Muscle of arm (tissue), 12 donors: Measurements from ENCODE around the gene HLA-G. TPM values are rescaled to one million over a fixed set of nuclear protein-coding genes. Genes with fewer than 3 reads are reported as not detected.

ENCODE experiments used
- DNase-seq: peaks from one replicate; pipeline ENCODE4 v3.0.0-alpha.2; 2013
- polyA plus RNA-seq, 12 donors: library from polyadenylated mRNA; unstranded; fragments of 120-200 nt; gene quantifications; one replicate each; pipeline ENCODE4 v1.2.1, GENCODE V29; 2013; ENCODE audit not compliant: insufficient read length in 12 of 12

HLA-G gene
- polyA plus RNA-seq, 12 donors, result 0.63 to 10.2 (median 5.4) TPM; not detected in 2

DNA sequence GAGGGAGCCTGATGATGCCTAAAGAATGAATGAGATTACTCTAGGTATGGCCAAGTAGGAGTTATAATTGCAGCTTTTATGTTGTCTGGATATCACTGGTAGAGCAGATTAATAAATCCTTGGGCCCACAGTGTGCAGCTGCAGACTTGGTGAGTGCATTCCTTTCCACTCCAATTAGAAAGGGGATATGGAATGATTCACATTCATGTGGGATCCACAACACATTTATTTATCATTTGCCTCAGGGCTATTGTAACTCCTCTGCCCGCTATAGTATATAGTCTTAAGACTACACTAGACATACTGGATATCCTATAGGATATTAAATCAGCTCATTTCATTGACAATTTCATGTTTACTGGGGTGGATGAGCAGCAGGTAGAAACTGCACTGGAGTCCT is 11.6 kb upstream of the HLA-G start:
- no peak for DNase-seq

DNA sequence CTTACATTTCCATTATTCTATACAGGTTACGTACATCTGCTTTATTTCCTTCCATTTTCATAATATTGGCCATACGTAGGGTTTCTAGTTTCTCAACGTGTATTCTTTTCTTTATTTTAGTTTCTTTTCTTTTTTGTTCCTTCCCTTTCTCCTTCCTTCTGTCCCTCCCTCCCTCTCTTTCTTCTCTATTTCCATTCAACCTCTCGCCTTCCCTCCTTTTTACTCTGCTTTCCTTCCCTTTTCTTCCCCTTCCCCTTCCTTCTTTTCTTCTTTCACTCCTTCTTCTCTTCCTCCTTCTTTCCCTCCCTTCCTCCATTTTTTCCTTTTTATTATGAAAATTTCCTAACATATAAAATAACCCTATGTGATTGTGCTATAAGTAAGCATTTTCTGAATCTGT is 8.7 kb upstream of the HLA-G start:
- no peak for DNase-seq

DNA sequence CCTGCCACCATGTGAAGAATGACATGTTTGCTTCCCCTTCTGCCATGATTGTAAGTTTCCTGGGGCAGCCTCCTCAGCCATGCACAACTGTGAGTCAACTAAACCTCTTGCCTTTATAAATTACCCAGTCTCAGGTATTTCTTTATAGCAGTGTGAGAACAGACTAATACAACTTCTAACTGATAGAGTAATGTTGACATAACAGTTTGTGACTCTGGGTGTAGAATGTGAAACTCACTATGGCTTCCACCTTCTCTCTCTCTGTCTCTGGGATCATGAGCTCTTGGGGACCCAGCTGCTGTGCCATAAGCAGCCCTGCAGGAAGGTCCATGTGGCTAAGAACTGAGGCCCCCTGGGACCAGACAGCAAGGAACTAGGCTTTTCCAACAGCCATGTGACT is 3.5 kb upstream of the HLA-G start:
- DNase-seq, result no peak

DNA sequence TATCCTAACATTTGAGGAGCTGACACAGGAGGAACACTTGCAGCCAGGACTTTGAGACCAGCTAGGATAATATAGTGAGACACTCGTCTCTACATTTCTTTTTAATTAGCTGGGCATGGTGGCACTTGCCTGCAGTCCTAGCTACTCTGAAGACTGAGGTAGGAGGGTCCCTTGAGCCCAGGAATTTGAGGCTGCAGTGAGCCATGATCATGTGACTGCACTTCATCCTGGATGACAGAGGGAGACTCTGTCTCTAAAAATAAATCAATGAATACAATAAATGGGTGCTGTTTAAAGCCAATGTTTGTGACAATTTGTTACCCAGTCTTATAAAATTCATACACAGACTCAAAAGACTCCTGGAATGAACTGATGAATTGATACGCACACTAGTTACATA is 1.8 kb upstream of the HLA-G start:
- DNase-seq, result no peak

DNA sequence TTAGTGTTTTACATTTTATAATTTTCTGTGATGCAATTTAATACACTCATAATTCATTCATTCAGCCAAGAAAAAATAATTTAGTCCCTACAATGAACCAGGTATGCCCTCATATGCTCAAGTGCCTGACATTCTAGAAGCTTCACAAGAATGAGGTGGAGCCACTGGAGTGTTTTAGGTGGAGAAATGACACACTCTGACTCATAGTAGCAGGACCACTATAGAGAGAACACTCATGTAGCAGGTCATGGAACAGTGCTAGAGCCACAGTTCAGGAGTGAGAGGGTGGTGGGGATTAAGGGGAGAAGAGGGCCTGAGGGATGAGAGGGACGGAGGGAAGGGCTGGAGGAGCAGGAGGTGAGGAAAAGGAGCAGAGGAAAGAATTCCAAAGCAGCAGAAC is 1.4 kb upstream of the HLA-G start:
- no peak for DNase-seq

DNA sequence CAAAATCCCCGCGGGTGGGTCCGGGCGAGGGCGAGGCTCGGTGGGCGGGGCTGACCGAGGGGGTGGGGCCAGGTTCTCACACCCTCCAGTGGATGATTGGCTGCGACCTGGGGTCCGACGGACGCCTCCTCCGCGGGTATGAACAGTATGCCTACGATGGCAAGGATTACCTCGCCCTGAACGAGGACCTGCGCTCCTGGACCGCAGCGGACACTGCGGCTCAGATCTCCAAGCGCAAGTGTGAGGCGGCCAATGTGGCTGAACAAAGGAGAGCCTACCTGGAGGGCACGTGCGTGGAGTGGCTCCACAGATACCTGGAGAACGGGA is 809 bp downstream of the HLA-G start:
- DNase-seq, result no peak

DNA sequence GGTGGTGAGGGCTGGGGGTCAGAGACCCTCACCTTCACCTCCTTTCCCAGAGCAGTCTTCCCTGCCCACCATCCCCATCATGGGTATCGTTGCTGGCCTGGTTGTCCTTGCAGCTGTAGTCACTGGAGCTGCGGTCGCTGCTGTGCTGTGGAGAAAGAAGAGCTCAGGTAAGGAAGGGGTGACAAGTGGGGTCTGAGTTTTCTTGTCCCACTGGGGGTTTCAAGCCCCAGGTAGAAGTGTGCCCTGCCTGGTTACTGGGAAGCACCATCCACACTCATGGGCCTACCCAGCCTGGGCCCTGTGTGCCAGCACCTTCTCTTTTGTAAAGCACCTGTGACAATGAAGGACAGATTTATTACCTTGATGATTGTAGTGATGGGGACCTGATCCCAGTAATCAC is 2.1 kb downstream of the HLA-G start:
- no peak for DNase-seq

DNA sequence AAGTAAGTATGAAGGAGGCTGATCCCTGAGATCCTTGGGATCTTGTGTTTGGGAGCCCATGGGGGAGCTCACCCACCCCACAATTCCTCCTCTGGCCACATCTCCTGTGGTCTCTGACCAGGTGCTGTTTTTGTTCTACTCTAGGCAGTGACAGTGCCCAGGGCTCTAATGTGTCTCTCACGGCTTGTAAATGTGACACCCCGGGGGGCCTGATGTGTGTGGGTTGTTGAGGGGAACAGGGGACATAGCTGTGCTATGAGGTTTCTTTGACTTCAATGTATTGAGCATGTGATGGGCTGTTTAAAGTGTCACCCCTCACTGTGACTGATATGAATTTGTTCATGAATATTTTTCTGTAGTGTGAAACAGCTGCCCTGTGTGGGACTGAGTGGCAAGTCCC is 2.8 kb downstream of the HLA-G start:
- no peak for DNase-seq

DNA sequence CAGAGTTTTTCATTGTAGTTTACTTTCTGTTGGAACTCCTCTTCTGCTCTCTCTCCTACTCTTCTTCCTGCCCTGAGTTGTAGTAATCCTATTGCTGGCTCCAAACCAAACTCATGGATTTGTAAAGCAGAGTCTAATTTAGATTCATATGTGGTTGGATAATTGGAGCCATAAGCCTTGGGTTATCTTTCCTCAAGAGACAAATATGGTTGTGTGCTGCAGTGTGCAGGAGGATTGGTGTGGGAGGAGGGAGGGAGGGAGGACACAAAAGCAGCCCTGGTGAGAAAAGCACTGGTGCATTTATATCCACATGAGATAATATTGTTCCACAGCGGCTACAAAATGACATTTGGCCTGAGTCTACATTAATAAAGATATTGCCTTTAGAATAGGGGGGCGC is 4.2 kb downstream of the HLA-G start:
- no peak for DNase-seq

DNA sequence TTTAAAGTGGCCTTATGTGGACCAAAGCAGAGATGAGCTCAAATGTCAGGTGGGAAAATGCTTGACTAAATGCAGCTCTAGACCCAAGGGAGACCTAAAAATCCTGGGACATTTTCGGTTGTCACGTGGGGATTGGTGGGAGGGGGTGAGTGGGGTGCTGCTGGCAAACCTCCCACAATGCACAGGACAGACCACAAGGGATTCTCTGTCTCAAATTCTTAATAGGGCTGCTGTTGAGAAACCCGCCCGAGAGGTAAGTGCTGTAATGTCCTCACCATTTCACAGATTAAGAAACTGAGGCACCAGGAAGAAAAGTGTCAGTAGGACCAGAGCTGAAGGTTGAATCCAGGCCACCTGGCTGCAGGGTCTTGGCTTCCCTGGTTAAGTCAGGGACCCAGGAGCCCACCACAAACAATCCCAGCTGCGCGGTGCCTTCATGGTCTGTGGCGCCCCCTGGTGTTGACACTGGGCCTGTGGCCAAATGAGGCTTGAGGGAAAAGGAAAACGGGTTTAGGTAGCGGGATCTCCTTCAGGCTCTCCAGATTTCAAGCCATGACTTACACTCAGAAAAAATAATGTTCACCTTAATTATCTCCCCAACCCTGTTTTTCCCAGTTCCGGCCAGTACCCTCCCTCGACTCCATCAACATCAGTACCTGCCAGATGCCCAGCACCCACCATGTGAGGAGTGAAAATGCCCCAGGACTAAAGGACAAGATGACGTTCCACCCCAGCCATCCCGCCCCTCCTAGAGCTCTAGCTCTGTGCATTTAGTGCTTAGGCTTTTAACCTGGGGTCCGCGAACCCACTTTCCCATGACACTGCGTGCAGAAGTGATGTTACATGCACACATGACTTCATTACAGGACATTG is 7.2 kb downstream of the HLA-G start:
- no peak for DNase-seq

DNA sequence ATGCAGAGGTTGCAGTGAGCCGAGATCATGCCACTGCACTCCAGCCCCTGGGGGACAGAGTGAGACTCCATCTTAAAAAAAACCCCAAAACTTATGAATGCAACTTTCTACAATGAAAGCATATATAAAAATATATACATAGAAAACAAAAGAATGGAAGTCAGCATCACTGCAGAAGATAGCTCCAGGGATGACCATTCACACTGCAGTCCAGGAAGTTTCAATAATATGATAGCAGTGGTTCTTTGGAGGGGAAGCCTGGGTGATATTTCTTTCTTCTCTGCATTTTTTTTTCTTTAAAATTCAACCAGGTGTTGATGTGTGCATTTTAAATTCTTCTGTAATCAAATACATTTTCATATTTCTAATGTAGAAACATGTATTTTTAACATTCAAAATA is 12.3 kb downstream of the HLA-G start:
- DNase-seq, result no peak

DNA sequence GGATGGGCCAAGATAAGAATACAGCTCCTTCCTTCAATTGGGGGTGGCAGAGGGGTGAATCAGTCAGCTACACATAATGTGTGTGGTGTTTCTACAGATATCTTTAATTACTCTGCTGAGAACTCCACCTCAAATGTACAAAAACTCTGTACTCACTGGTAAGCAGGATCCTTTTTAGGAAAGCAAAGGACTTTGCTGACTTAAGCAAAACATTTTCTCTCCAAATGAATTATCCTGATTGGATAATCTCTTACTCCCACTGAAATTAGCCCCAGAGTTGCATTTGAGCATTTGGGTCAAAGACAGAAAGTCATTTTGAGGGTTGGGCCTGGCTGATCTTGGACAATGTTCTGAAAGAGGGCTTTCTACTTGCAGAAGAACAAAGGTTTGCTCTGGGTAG is 13.4 kb downstream of the HLA-G start:
- no peak for DNase-seq

DNA sequence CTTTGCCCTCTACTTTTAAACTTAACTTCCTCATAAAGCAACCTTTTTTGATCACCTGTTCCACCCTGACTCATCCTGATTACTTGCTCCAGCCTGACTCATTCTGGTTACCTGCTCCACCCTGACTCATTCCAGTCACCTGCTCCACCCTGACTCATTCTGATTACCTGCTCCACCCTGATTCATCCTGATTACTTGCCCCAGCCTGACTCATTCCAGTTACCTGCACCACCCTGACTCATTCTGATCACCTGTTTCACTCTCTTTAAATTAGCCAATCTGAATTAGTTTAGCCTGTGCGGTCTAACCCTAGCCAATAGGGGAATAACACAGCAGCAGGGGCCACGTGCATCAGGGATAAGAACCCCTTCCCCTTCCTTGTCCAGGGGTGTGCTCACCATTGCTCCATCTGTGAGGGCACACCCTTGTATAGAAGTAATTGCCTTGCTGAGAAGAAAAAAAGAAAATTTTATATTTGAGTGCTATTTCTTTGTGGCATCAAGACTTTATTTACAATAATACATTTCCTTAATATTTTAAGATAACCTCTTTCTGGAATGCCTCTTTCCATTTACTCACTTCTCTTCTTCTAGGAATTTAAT is 17.9 kb downstream of the HLA-G start:
- no peak for DNase-seq

DNA sequence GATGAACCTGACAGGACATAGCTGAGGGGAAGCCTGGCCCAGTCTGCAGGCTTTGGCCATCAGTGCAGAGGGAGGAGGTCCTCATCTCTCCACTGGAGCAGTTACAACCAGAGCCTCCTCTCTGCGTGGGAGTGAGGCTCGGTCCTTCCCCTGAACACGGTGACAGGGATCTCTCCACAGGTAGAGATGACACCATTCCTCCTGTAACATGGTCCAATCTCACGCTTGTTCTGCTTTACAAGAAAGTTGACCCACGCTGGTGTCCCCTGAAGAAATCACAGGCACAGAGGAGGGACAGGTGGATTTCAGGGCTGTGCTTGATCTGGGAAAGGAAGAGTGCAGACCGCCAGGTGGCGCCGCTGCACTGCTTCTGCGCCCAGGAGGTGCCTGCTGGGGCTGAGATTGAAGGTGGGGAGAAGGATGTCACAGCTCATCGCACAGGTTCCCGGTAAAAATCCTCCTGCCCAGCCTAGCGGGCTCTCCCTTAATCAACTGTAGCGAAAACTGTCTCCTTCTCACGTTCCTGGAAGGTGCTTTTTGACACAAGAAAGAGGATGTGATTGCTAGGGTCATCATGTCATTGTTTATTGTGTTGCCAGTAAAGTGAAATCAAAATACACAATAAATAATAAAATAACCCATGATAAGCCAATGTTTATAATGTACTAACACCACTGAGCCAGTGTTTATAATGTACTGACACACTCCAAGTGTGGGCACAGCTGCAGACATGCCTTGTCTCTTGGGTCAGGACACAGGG is 20.4 kb downstream of the HLA-G start:
- DNase-seq, result peak; percentile 69

DNA sequence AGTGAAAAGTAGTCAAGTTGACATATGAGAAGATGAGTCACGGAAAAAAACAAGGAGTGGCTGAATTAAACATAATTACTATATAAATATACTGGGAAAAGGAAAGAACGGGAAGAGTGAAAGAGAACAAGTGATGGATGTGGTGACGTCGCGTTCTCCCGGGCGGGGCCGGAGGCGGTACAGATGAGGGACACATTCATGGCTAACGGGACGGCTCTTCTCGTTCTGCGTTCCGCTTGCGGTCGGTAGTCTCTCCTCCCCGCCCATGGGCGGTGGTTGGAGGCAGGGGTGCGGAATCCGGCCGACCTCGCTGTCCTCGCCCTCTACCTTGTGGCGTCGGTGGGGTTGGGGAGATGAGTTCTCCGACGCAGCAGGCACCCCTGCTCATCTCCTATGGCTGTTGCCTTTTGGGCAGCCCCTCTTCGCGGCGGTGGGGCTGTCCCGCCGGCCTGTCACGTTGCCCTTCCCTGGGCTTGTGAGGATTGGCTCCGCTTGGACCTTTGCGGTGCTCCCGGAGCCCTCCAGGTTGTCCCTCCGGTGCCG is 22.5 kb downstream of the HLA-G start:
- no peak for DNase-seq

DNA sequence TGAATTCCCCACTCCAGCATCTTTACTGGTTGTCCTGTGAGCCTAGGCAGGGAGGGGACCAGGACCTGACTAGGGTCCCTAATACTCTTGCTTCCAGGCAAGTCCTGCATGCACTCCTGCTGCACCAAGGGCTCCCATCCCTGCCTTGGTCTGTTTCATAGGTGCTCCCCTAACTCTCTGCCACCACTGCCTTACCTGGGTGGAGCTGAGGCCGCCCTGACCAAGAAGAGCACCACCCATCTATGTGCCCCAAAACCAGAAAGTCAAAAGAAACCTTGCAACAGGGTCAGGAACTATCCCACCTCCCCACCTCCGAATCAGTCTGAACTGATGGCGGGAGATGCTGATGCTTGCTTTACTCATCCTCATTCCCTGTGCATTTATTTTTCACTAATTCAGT is 23.6 kb downstream of the HLA-G start:
- DNase-seq, result no peak

DNA sequence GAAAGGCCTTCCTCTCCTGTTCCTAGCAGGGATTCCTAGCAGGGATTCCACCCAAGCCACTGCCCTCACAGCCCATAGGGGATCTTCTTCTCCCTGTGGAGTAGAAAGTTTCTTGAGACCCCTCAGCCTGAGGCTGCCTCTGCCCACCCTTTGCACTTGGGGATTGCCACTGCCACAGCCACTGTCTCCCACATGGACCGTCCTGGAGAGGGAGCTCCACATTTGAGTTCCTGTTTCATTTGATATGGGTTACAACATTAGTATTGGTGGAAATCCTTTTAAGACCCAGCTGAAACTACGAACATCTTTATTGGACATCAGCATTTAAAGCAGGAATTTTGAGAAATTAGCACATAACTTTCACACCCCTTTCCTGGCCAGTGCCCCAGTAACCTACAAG is 25.6 kb downstream of the HLA-G start:
- no peak for DNase-seq

DNA sequence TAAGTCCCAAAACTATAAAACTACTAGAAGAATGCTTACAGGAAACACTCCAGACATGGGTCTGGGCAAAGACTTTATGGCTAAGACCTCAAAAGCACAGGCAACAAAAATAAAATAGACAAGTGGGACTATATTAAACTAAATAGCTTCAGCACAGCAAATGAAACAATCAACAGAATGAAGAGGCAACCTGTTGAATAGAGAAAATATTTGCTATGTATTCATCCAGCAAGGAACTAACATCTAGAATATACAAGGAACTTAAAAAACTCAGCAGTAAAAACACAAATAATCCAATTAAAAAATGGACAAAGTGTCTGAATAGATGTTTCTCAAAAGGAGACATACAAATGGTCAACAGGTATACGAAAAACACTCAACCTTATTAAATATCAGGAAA is 30.4 kb downstream of the HLA-G start:
- no peak for DNase-seq

DNA sequence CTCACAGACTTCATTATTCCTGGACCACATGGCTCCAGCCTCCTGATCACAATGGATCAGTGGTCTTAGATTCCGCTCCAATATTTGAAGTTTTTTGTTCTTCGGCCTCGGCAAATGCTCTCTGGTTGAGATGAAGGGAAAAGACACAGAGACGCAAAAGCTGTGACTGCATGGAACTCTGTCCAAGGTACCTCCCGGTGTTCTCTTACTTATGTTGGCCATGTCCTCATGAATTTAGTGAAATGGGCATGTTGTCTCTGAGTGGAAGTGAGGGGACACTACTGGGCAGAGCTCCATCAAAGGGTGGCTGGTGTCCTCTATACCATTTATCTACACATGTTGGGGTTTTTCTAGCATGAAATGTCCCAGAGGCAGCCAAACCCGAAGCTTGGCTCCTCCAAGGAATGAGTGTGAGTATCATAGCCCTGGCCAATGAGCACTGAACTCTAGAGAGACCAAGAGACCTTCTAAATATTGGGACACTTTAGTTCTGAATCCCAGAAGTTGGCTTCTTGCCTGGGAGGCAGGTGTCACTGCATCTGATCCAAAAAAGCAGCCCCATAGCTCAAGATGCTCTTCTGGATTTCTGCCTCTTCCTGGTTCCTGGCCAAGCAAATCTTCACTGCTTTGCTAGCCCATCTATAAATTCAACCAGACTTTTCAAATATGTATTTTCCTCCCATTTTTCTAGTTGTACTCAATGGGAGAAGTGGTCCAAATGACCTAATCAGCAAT is 34.1 kb downstream of the HLA-G start:
- no peak for DNase-seq

DNA sequence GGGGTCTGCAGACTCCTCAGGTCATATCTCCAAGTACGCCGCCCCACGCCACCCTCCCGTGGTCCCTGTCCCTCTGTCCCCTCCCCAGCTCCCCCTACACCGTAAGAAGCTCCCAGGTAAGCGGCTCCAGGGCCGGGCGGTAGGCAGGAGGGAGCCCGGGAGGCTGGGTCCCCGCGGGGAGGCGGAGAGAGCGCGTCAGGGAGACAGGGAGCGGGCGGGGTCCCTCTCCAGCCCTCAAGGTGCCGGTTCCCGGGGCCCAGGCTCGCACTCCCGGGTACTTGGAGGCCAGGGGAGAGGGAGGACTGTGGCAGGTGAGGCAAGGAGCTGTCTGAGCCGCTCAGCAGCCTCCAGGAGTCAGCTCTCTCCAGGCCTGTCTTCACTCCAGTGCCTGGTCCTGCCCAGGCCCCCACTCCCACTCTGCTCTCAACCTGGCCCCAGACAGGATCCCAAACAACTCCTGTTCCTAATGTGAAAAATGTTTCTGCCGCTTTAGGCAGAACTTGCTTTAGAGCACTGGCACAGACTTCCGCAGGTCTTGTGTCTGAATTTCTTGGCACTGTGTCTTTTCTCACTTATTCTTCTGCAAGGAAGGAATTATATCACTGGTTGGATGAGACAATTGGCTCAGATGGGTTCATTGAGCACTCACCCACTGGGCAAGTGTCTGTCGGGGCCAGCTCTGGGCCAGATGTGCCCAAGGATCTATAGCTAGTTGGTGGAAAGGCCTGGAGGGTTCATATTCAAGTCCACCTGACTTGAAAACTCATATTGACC is 36.6 kb downstream of the HLA-G start:
- DNase-seq, result no peak

DNA sequence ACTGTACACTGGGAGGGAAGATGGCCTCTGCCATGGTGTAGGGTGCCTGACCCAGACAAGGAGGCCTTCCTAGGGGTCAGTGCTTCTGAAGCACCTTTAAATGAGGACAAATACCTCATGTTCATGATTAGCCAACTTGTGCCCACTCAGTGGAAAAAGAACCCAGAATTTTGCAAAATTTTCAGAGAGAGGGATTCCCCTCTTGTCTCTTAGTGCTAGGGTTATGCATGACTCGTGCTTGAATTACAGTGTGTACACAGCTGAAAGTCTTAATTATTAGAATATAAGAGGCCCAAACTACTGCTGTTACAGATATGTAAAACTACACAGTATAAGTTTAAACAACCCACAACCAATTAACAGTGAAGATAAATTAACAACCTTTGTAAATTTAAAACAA is 38.0 kb downstream of the HLA-G start:
- DNase-seq, result no peak
